ENCODE measurements around the gene FBN3.
"Not testable (repeated sequence)": the region's sequence is repeated elsewhere in the genome, so short reads cannot be mapped to it uniquely, and the experiment has no call there.

The FBN3 gene

DNA sequence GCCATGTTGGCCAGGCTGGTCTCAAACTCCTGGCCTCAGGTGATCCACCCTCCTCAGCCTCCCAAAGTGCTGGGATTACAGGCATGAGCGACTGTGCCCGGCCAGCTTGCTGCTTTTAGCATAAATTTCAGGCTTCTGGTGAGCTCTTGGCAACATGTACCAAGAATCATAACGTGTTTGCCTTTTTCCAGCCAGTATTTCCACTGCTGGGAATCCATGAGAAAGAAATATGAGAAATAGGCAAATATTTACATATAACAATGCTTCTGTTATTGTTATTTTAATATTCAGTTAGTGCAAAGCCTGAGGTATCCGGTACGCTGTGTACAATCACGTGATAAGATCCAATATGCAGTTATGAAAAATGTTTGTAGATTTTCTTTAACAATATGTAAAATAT is 30.6 kb upstream of the FBN3 start:
- TF ChIP-seq, protein P1, sequence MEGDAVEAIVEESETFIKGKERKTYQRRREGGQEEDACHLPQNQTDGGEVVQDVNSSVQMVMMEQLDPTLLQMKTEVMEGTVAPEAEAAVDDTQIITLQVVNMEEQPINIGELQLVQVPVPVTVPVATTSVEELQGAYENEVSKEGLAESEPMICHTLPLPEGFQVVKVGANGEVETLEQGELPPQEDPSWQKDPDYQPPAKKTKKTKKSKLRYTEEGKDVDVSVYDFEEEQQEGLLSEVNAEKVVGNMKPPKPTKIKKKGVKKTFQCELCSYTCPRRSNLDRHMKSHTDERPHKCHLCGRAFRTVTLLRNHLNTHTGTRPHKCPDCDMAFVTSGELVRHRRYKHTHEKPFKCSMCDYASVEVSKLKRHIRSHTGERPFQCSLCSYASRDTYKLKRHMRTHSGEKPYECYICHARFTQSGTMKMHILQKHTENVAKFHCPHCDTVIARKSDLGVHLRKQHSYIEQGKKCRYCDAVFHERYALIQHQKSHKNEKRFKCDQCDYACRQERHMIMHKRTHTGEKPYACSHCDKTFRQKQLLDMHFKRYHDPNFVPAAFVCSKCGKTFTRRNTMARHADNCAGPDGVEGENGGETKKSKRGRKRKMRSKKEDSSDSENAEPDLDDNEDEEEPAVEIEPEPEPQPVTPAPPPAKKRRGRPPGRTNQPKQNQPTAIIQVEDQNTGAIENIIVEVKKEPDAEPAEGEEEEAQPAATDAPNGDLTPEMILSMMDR (IDR thresholded peaks at IDR 0.05; ENCODE audit: borderline replicate concordance, insufficient read depth, low read depth, low read length): no peak
- no peak overlapping the region for H3K4me3 ChIP-seq (ENCODE audit: low read depth, low read length)

DNA sequence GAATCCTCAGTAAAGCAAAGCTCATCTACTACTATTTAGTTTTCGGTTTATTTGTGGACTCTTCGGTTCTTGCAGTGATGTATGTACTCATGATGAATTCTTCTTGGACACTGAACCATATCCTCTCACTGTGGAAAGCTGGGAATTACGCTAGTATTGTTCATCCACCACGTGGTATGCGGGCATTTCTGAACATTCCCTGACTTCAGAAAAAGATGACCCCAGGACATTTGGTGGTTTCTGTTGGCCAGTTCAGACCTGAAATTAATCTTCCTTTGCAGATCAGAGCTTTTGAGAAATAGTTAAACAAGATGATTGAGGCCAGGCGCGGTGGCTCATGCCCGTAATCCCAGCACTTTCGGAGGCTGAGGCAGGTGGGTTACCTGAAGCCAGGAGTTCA is 25.3 kb upstream of the FBN3 start:
- no peak overlapping the region for H3K4me3 ChIP-seq (ENCODE audit: low read depth, low read length)
- TF ChIP-seq, protein P1 (IDR thresholded peaks at IDR 0.05; ENCODE audit: borderline replicate concordance, insufficient read depth, low read depth, low read length): no peak

DNA sequence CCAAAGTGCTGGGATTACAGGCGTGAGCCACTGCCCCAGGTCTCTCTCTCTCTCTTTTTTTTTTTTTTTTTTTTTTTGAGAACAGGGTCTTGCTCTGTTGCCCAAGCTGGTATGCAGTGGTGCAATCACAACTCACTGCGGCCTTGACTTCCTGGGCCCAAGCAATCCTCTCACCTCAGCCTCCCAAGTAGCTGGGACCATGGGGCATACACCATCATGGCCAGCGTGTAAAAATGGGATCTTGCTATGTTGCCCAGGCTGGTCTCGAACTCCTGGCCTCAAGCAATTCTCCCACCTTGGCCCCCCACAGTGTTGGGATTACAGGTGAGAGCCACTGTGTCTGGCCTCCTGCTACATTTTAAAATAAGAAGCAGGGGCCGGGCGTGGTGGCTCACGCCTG is 19.1 kb upstream of the FBN3 start:
- TF ChIP-seq, protein P1 (IDR thresholded peaks at IDR 0.05; ENCODE audit: borderline replicate concordance, insufficient read depth, low read depth, low read length): no peak
- H3K4me3 ChIP-seq (ENCODE audit: low read depth, low read length): no peak overlapping the region

DNA sequence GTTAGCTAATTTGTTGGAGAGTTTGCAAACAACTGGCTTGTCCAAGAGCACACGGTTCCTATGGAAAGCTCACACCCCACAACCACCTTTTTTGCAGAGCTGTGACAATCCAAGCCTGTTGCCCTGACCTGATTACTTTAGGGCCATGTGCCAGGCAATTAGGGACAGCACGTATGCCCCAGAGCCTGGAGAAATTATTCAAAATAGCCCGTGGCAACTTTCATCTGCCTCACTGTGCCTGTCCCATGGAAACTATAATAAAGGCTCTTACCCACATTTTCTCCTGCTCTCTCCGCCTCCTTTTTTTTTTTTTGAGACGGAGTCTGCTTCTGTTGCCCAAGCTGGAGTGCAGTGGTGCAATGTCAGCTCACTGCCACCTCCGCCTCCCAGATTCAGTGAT is 18.6 kb upstream of the FBN3 start:
- TF ChIP-seq, protein P1 (IDR thresholded peaks at IDR 0.05; ENCODE audit: borderline replicate concordance, insufficient read depth, low read depth, low read length): no peak
- no peak overlapping the region for H3K4me3 ChIP-seq (ENCODE audit: low read depth, low read length)

DNA sequence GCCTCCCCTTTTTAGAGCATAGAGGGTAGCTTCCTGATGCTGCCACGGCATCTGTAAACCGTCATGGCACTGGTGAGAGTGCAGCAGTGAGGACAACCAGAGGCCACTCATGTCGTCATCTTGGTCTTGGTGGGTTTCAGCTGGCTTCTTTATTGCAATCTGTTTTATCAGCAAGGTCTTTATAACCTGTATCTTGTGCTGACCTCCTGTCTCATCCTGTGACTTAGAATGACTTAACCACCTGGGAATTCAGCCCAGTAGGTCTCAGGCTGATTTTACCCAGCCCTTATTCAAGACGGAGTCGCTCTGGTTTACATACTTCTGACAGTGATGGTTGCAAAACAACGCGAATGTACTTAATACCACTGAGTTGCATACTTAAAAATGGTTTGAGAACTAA is 14.4 kb upstream of the FBN3 start:
- H3K4me3 ChIP-seq (ENCODE audit: low read depth, low read length): no peak overlapping the region
- TF ChIP-seq, protein P1 (IDR thresholded peaks at IDR 0.05; ENCODE audit: borderline replicate concordance, insufficient read depth, low read depth, low read length): no peak

DNA sequence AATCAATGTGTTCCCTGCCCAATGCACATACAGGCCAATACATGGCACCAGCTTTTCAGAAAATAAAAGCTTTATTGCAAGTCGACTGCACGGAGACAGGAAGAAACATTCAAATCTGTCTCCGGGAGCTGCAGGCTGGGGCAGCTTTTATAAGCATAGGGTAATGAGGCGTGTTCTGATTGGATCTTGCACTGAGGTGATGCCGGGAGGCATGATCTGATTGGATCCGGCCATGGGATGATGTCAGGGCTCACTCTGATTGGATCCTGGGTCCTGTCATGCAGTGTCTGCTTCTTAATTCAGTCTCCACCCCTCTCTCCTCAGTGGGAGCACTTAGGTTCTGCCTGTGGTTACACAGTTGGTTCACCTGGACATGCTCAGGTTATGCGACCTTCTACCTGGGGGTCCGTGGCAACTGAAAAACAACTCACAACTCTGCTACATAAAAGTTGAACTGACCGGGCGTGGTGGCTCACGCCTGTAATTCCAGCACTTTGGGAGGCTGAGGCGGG is 11.8 kb upstream of the FBN3 start:
- H3K4me3 ChIP-seq (ENCODE audit: low read depth, low read length): no peak overlapping the region
- TF ChIP-seq, protein P1 (IDR thresholded peaks at IDR 0.05; ENCODE audit: borderline replicate concordance, insufficient read depth, low read depth, low read length): no peak

DNA sequence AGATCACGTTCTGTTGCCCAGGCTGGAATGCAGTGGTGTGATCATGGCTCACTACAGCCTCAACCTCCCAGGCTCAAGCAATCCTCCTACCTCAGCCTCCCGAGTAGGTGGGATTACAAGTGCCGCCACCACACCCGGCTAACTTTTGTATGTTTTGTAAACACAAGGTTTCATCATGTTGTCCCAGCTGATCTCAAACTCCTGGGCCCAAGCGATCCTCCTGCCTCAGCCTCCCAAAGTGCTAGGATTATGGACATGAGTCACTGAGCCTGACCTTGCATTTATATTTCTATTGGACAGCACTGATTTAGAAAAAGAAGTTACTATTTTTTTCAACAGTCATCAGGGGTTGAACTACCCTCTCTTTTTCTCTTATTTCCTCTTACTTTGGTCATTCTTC is 9.9 kb upstream of the FBN3 start:
- not testable (repeated sequence) for H3K4me3 ChIP-seq (ENCODE audit: low read depth, low read length)
